H1 (cell line): ENCODE measurements around the gene SCMH1.

ENCODE experiments used
- CHD2 ChIP-seq: IDR thresholded peaks from 2 replicates; pipeline ENCODE4 v1.6.1; 2012; ENCODE audit warnings: low read length, improper control_type of control experiment
- EP300 ChIP-seq, 2 experiments: IDR thresholded peaks; 1 replicate in 1 of 2; 2 replicates in 1 of 2; pipeline ENCODE4 v1.6.1; 2011 to 2012; ENCODE audit warnings: low read depth in 2 of 2, low read length in 2 of 2, mild to moderate bottlenecking in 2 of 2, borderline replicate concordance in 1 of 2, inconsistent platforms in 1 of 2, moderate library complexity in 1 of 2
- EZH2 ChIP-seq: fragments of 200-600 bp; sonication (generic); IDR thresholded peaks from 2 replicates; pipeline ENCODE4 v1.7.1; 2012; ENCODE audit warnings: low read depth, mild to moderate bottlenecking, moderate library complexity, low read length, inconsistent platforms; ENCODE audit not compliant: severe bottlenecking
- POLR2A ChIP-seq, 2 experiments: IDR thresholded peaks; 1 replicate in 1 of 2; 2 replicates in 1 of 2; pipeline ENCODE4 v1.6.1; 2011; ENCODE audit warnings: low read depth in 2 of 2, low read length in 2 of 2, mild to moderate bottlenecking in 2 of 2; ENCODE audit errors: control extremely low read depth in 1 of 2
- YY1 ChIP-seq: IDR thresholded peaks from 2 replicates; pipeline ENCODE4 v1.6.1; 2011; ENCODE audit warnings: low read depth, mild to moderate bottlenecking, low read length
- TF ChIP-seq, protein P1 (sequence below), 3 experiments: IDR thresholded peaks; 1 replicate in 2 of 3; 2 replicates in 1 of 3; pipeline versions ENCODE4 v1.5.1 to v1.6.1; 2011; ENCODE audit warnings: low read length in 3 of 3, mild to moderate bottlenecking in 3 of 3, inconsistent platforms in 2 of 3, low read depth in 1 of 3, moderate library complexity in 1 of 3; ENCODE audit not compliant: insufficient read depth in 1 of 3; ENCODE audit errors: control extremely low read depth in 1 of 3

DNA sequence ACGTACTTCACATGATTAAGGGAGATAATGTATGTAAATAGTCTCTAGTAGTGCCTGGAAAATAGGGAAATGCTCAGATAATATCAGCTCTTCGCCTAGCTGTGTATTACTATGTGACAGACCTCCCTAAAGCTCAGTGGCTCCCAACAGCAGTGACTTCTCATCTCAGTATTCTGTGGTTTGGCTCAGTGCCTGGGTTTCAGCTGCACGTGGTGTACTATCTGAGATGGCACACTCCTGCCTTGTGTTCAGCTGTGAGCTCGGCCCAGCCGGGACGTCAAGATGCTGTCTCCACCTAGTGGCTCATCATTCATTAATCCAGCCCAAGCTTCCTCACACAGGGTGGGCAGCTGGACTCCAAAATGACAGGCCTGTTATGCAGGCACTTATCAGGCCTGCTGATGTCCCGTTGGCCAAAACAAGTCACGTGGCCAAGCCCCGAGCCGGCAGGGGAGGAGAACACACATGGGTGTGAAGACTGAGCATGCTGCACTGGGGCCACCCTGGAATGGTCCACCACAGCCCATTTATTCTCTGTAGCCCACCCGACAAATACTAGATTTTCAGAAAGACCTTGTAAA lies 238.4 kb downstream of the SCMH1 start:
- TF ChIP-seq EP300 (IDR thresholded peaks at IDR 0.05; ENCODE audit: borderline replicate concordance in 1 of 2, low read depth in 2 of 2, low read length in 2 of 2) (no peak), POLR2A (IDR thresholded peaks at IDR 0.05; ENCODE audit: control extremely low read depth in 1 of 2, low read depth in 2 of 2, low read length in 2 of 2) (no peak), YY1 (no peak), EZH2 (no peak), CHD2 (no peak)
- TF ChIP-seq, protein P1, sequence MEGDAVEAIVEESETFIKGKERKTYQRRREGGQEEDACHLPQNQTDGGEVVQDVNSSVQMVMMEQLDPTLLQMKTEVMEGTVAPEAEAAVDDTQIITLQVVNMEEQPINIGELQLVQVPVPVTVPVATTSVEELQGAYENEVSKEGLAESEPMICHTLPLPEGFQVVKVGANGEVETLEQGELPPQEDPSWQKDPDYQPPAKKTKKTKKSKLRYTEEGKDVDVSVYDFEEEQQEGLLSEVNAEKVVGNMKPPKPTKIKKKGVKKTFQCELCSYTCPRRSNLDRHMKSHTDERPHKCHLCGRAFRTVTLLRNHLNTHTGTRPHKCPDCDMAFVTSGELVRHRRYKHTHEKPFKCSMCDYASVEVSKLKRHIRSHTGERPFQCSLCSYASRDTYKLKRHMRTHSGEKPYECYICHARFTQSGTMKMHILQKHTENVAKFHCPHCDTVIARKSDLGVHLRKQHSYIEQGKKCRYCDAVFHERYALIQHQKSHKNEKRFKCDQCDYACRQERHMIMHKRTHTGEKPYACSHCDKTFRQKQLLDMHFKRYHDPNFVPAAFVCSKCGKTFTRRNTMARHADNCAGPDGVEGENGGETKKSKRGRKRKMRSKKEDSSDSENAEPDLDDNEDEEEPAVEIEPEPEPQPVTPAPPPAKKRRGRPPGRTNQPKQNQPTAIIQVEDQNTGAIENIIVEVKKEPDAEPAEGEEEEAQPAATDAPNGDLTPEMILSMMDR (IDR thresholded peaks at IDR 0.05; ENCODE audit: control extremely low read depth in 1 of 3, insufficient read depth in 1 of 3, low read depth in 1 of 3, low read length in 3 of 3) = peak; percentile 27 to 35 (median 28)
